ENCODE results near the gene ASB12. TPM values are rescaled to one million over a fixed set of nuclear protein-coding genes. Genes with fewer than 3 reads are reported as not detected.

ASB12 gene
- polyA plus RNA-seq, 2 of the 4 experiments (the other 2 are of a cell fraction), result 0.08 TPM; not detected in 1

GRCh38 chrX:64182208-64182607 lies 48.2 kb downstream of the ASB12 start (continued):
- TF ChIP-seq NPAS2 (CRISPR knock-in tag; IDR thresholded peaks at IDR 0.05; ENCODE audit: borderline replicate concordance) (no peak), SMC3 (IDR thresholded peaks at IDR 0.05) (no peak), RNF2 (IDR thresholded peaks at IDR 0.05; ENCODE audit: borderline replicate concordance, low read depth) (no peak), EHMT2 (IDR thresholded peaks at IDR 0.05; ENCODE audit: low read depth) (no peak), JUNB (IDR thresholded peaks at IDR 0.05) (no peak), FOXS1 (CRISPR knock-in tag; IDR thresholded peaks at IDR 0.05) (no peak)

DNA sequence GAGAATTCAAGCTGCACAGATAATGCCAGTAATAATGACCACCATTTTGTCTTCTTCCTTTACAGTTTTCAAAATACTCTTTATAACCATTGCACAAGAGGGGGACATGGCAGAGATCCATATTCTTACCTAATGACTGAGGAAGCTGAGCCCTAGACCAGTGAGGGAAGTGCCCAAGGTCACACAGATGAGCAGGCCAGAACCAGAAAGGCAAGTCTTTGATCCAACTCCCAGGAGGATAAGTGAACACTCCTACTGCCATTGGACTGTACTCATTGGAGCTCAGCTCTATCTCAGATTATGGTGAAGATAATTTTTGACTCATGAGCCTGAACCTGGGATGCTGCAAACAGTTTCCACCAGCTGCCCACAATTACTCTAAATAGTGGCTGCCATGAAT lies 53.5 kb downstream of the ASB12 start:
- H3K4me2 ChIP-seq, result no peak overlapping the region
- no peak overlapping the region for H3K4me3 ChIP-seq
- H3K4me1 ChIP-seq, result no peaks in the 10 kb centered on the region
- H3K9me3 ChIP-seq, result no peaks in the 10 kb centered on the region
- POLR2A ChIA-PET, result no interaction called here
- FAIRE-seq (peak; percentile 92), ATAC-seq (no peak), DNase-seq (ENCODE audit: low read depth in 1 of 2, low spot score in 1 of 2) (no peak)
- TF ChIP-seq RNF2 (IDR thresholded peaks at IDR 0.05; ENCODE audit: borderline replicate concordance, low read depth) (no peak), SMC3 (IDR thresholded peaks at IDR 0.05) (no peak), CTCF (IDR thresholded peaks at IDR 0.05) (no peak), NR3C1 (IDR thresholded peaks at IDR 0.05) (no peak), FOXS1 (CRISPR knock-in tag; IDR thresholded peaks at IDR 0.05) (no peak), SREBF2 (IDR thresholded peaks at IDR 0.05) (no peak), ESRRA (IDR thresholded peaks at IDR 0.05; ENCODE audit: borderline replicate concordance, low read length) (no peak), RARB (CRISPR knock-in tag; IDR thresholded peaks at IDR 0.05) (no peak), HMGXB4 (CRISPR knock-in tag; IDR thresholded peaks at IDR 0.05; ENCODE audit: borderline replicate concordance) (no peak), TP53 (CRISPR knock-in tag; IDR thresholded peaks at IDR 0.05) (no peak), BHLHE40 (IDR thresholded peaks at IDR 0.05; ENCODE audit: low read depth, low read length) (no peak)
- no peak overlapping the region for H3K27ac ChIP-seq
- CTCF ChIA-PET, result no interaction called here

Small RNAs within 50 kb of the gene (small RNA-seq; reads per million reads assigned to genes)
- gene RN7SL799P, result 0 reads per million in 6 experiments

Other genes with a start within 250 kb of the ASB12 start
- gene AMER1, start 24.9 kb downstream of the ASB12 start, polyA plus RNA-seq (2011; rRNA removed), result 1.9 and 3.0 TPM in 2 replicates
- gene AMER1, start 24.9 kb downstream of the ASB12 start, polyA plus RNA-seq (2017; fragmentation: RNase III; extraction: RNeasy Plus Mini Kit Qiagen cat#74134 plus additional on column Dnase treatment), result 2.8 to 3.1 TPM (median 2.9 TPM) in 3 replicates
- 1.6 and 2.1 TPM in 2 replicates for gene MTMR8, start 164.8 kb upstream of the ASB12 start, polyA plus RNA-seq (2011; rRNA removed)
- gene MTMR8, start 164.8 kb upstream of the ASB12 start, polyA plus RNA-seq (2017; fragmentation: RNase III; extraction: RNeasy Plus Mini Kit Qiagen cat#74134 plus additional on column Dnase treatment), result 0.88 to 1.4 TPM (median 1.1 TPM) in 3 replicates

All from A549 (cell line).